NB4 (cell line): ENCODE measurements around the gene TAP1.
"Not testable (repeated sequence)": the region's sequence is repeated elsewhere in the genome, so short reads cannot be mapped to it uniquely, and the experiment has no call there.

Experiments used
- DNase-seq: peaks from one replicate; pipeline ENCODE4 v3.0.0; 2010; ENCODE audit warnings: low read depth
- H3K4me3 ChIP-seq: one replicate; pipeline ENCODE4 v1.5.1; 2011; ENCODE audit warnings: mild to moderate bottlenecking, low read depth, low read length, moderate library complexity
- MAX ChIP-seq: IDR thresholded peaks from 2 replicates; pipeline ENCODE4 v1.6.1; 2011; ENCODE audit warnings: low read depth, low read length
- MYC ChIP-seq: IDR thresholded peaks from 2 replicates; pipeline ENCODE4 v1.6.1; 2011; ENCODE audit warnings: low read depth, low read length
- POLR2A ChIP-seq: IDR thresholded peaks from 2 replicates; pipeline ENCODE4 v1.6.1; 2011; ENCODE audit warnings: mild to moderate bottlenecking; ENCODE audit not compliant: insufficient read length; ENCODE audit errors: extremely low read depth
- TF ChIP-seq, protein P1 (sequence below): IDR thresholded peaks from one replicate; pipeline ENCODE4 v1.5.1; 2012; ENCODE audit warnings: low read depth, low read length

TAP1 gene

DNA sequence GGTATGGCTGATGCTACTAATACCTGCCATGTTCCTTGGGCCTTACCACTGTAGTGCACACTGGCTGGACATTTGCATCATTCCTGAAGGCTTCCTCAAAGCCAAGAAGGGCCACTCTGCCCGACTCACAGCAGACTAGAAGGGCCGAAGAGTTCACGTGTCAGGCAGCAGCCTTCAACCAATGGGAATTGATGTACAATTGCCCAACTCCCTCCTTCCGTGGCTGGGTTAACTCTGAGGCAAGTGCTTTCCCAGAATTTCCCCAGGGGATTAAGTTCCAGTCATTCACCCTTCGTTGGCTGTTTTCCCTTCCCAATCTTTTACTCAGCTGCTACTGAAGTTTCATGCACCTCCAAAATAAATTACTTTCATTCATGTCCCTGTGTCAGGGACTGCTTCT lies 30.3 kb upstream of the TAP1 start:
- TF ChIP-seq POLR2A = no peak
- no peak overlapping the region for H3K4me3 ChIP-seq
- peak; percentile 87 for DNase-seq

DNA sequence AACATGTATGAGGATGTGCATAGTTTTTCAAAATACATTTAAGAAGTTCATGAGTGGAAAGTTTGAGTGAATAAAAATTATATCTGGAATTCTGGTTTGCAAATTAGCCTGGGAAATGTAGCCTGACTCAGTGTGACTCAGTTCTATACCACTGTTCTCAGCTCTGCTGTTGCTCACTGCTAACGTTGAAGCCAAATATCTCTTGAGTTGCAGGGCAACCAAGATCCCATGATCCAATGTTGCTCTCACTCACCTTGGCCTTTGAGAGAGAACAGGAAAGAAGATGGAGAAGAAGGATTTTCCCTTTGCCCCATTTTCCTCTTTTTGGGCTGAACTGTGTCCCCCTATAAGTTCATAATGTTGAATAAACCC lies 29.4 kb upstream of the TAP1 start:
- TF ChIP-seq MAX (no peak), MYC (no peak), POLR2A (no peak)
- TF ChIP-seq, protein P1, sequence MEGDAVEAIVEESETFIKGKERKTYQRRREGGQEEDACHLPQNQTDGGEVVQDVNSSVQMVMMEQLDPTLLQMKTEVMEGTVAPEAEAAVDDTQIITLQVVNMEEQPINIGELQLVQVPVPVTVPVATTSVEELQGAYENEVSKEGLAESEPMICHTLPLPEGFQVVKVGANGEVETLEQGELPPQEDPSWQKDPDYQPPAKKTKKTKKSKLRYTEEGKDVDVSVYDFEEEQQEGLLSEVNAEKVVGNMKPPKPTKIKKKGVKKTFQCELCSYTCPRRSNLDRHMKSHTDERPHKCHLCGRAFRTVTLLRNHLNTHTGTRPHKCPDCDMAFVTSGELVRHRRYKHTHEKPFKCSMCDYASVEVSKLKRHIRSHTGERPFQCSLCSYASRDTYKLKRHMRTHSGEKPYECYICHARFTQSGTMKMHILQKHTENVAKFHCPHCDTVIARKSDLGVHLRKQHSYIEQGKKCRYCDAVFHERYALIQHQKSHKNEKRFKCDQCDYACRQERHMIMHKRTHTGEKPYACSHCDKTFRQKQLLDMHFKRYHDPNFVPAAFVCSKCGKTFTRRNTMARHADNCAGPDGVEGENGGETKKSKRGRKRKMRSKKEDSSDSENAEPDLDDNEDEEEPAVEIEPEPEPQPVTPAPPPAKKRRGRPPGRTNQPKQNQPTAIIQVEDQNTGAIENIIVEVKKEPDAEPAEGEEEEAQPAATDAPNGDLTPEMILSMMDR = no peak
- no peak overlapping the region for H3K4me3 ChIP-seq
- no peak for DNase-seq

DNA sequence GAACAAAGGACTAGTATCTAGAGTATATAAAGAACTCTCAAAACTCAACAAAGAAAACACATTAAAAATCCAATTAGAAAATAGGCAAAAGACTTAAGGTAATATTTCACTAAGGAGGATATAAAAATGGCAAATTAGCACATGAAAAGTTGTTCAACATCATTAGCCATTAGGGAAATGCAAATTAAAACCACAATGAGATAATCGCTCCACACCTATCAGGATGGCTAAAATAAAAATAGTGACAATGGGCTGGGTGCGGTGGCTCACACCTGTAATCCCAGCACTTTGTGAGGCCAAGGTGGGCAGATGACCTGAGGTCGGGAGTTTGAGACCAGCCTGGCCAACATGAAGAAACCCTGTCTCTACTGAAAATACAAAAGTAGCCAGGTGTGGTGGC lies 27.5 kb upstream of the TAP1 start:
- not testable (repeated sequence) for DNase-seq, H3K4me3 ChIP-seq

GRCh38 chr6:32879691-32880090 lies 26.2 kb upstream of the TAP1 start:
- no peak overlapping the region for H3K4me3 ChIP-seq
- no peak for DNase-seq
- TF ChIP-seq MYC = no peak
- TF ChIP-seq MAX = no peak
- TF ChIP-seq, protein P1 = no peak
- TF ChIP-seq POLR2A = no peak

- no peak for DNase-seq
- TF ChIP-seq, protein P1 = no peak
- TF ChIP-seq MYC = no peak
- no peak for TF ChIP-seq MAX
- TF ChIP-seq POLR2A = no peak
- no peak overlapping the region for H3K4me3 ChIP-seq
Observed at GRCh38 chr6:32876603-32877002, 23.1 kb upstream of the TAP1 start.

GRCh38 chr6:32873947-32874346 lies 20.4 kb upstream of the TAP1 start:
- not testable (repeated sequence) for DNase-seq, H3K4me3 ChIP-seq

DNA sequence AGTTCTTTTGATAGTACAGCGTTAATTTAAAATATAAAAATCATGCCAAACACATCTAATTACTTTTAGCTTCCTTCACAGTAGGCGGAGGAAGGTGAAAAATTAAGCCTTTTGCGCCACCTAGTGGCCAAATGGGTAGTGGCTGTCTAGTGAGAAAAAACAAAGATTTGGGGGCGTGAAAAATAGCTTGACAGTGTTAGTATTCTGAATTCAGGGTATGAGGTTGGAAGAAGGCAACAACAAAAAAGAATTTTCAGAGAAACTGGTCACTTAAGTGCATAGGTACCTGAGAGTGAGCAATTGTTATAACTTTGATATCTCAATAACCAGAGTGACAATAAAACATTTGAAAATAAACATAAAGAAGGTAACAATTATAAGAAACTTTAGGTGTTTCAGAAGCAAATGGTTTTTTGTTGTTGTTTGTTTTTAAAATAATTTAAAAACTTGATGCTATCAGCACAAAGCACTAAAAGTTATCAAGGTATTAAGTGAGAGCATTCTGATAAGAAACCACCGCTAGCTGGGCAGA lies 14.8 kb upstream of the TAP1 start:
- TF ChIP-seq POLR2A (no peak), MAX (no peak), MYC (no peak)
- TF ChIP-seq, protein P1 = peak; percentile 85
- DNase-seq = peak; percentile 81
- no peak overlapping the region for H3K4me3 ChIP-seq
